GM21360 (cell line): ENCODE measurements around the gene SLAMF8.

Experiments
- ATAC-seq: cut with Tn5 transposase; IDR thresholded peaks from one replicate; pipeline ENCODE4 v1.9.1; 2021; ENCODE audit warnings: mild to moderate bottlenecking, moderate library complexity; ENCODE audit not compliant: unreplicated experiment

The SLAMF8 gene

GRCh38 chr1:159868766-159869165, 42.1 kb downstream of the SLAMF8 start:
- no peak for ATAC-seq

DNA sequence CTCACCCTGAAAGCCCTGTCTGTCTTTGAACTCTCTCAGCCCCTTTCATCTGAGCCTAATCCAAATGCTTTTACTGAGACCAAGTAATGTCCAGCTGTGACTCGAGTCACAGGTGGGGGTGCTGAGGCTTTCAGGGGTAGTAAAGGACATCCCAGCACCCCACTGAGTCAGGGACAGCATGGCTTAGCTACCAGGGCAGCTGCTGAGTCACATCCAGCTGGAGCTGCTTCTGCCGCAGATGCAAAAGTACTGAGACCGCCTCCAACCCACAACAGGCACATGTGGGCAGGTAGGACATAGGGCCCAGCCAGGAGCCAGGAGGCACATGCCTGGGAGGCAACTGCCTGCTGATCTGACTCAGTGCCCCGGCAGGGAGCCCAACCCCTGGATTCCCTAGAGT, 42.5 kb downstream of the SLAMF8 start:
- no peak for ATAC-seq

DNA sequence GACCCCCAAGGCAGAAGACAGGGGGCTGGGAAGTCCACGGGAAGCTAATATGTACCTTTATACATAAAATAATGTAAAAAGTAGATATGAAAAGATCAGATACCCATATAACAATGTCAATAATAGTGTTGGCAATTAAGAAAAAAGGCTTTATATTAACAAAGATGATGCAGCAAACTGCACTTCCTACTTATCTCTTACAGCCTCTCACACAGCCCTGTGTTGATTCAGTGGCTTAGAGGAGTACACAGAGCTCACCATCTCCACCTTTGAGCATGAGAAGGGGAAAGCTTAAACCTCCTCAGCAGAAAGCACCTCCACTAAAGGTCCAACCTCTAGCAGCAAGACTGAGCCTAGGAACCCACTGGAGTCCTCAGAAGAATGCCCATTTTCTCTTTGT, 42.9 kb downstream of the SLAMF8 start:
- ATAC-seq = no peak

DNA sequence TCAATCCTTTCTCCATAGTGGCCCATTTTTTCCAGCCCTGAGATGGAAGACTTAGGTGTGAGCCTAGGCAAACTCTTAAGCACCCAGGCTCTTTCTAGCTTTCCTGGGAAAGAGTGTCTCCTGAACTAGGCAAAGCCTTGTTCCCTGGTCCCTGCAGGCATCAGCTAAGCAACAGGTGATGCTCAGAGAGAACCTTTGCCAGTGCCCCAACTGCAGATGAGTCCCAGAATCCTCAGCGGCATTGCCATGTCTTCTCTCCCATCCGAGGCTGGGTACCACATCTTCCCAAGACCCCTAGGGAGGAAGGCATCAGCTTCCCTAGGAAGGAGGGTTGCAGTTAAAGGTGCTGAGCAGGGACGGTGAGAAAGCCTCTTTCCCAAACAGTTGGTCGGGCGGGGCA, 44.0 kb downstream of the SLAMF8 start:
- ATAC-seq = no peak

DNA sequence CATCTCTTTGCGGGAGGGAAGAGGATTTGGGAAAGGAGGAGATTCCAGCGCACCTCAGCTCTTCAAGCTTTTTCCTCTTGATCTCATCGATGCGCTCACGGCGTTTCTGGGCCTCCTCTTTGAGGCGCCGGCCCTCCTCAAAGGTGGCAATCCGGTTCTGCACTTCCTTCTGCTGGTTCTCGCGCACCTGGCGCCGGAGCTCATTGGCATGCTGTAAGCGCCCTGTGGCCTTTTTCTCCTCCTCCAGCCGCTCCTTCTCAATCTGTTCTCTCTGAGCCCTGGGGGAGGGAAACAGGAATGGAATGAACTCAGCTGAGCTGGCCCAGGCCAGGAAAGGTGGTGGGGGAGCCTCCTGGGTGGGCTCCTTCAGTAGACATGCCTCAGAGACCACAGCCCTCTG, 46.2 kb downstream of the SLAMF8 start:
- ATAC-seq = no peak

DNA sequence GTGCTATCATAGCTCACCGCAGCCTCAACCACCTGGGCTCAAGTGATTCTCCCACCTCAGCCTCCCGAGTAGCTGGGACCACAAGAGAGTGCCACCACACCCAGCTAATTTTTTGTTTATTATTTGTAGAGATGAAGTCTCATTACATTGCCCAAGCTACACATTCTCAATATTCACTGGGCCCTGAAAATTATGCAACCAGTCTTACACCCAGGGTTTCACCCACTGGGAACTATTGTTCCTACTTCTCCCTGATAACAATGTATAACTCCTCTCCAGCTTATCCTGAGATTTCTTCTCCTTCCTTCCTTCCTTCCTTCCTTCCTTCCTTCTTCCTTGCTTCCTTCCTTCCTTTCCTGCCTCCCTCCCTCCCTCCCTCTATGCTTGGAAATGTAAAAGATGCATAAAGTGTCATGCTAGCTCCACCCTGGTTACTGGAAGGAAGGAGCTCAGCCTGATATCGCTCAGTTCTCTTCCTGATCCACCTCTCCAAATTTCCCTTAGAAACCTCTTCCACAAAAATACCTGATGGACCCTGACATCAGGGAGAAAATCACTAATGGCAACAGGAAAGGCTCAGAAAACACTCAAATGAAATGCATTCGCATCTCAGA, 47.0 kb downstream of the SLAMF8 start:
- no peak for ATAC-seq

GRCh38 chr1:159877695-159878444, 51.2 kb downstream of the SLAMF8 start:
- ATAC-seq = no peak

GRCh38 chr1:159879136-159879535, 52.5 kb downstream of the SLAMF8 start:
- ATAC-seq = no peak

DNA sequence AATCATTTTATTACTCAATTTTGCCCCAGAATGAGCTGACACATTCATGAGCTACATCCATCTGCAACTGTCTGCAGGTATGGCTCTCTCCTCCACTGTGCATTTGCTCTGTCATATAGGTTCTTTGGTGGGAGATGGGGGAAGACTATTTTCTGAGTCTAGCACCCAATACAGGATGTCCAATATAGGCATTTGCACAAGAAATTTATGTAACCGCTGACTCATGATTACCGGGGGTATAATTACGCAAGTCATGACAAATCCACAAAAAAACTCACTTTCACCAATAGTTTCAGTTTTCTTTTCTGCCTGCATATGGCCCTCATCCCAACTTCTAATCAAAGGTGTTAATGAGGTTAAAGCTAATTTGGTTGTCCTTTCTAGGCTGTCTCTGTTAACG, 53.3 kb downstream of the SLAMF8 start:
- ATAC-seq = no peak

DNA sequence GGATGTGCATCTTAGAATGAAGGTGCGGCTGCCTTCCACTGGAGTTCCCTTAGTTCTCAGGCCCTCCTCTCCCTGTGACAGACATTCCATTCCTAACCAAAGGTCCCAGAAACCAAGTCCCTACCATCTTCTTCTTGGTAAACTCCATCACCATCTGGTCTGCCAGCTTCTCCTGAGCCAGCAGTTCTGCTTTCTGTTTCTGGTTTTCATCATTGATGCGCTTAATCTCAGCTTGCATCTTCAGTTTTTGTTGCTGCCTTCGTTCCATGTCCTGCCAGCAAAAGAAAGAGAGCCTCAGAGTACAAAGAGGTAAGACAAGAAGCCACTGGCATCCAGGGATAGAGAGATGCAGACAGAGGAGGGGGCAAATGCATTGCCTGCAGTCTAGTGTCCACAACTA, 53.8 kb downstream of the SLAMF8 start:
- no peak for ATAC-seq

DNA sequence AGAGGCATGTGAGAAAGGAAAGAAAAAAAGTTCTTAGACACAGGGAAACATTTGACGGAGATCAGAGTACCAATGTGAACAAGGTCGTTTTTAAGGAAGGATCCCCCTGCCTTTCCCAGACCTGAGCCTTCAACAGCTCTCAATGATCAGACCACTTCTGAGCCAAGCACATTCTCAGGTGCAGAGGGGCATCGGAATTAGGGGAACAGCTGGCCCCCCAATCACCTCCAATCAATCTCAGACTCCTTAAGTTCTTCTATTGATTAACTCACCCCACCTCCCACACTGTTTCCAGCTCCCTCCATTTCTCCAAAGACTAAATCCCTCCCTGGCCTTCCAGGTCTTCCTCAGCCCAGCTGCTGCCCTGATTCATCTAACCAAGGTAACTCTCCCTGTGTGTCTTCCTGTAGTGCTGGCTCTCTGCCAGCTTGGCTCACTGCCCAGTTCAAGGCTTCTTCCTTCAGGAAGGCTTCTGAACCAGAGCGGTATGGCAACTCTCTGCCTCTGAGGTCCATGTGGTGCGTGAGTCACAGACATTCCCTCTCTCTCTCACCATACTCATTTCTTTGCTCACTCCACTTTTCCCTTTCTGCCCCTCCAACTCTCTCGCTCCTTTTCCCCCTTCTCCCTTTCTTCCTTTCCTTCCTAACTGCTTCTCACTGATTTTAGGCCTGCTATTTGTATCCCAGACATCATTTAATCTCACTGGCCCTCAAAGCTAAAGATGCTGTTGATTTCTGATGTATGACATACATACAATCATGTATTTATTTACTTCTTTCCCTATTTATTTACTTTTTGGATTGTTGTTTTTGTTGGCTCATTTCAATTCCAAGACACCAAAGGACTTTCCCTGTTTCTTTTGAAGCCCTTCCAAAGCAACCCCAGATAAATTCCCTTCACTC, 55.2 kb downstream of the SLAMF8 start:
- no peak for ATAC-seq

DNA sequence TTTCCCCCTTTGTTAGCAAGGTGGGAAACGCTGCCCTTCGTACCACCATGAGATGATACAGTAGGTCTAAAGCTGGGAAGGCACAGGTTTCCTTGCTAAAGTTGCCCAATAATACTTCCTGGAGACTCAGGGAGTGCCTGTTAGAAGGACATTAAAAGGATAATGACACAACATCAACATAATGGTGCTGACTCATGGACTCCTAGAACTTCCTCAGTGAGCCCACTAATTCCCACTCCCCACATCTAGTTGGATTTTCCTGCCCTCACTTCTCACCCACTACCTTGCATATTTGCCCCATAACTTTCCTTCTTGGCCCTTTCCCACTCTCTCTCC, 55.8 kb downstream of the SLAMF8 start:
- no peak for ATAC-seq

DNA sequence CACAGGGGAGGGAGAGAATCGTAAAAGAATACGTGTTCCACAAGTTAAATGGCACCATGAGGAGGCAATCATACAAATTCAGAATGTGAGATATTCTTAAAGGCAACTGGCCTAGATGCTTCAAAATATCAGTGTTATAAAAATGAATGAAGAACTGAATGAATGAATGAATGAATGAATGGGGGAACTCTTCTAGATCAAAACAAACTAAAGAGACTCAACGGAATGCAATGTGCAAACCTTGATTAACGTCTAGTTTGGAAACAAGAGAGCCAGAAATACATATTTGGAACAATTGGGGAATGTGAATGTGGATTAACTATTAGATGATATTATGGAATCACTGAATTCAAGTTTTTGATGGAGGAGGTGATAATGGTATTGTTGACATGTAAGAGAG, 56.5 kb downstream of the SLAMF8 start:
- no peak for ATAC-seq

DNA sequence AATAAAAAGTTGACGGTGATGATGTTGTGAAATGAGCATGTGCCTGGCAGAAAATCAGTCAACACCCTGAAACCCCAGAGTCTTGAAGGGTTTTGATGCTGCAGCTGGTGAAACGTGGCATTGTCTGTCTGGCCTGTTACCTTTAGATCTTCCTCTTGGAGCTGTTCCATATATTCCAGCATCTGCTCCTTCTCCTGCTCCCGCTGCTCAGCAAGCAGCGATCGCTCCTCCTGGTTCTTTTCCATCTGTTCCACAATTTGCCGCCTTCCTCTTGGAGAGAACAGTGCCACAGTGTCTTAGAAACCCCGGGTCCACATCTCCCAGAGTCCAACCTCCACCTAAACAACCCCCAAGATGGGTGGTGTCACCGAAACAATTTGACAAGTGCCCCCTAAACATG, 57.6 kb downstream of the SLAMF8 start:
- no peak for ATAC-seq
